ENCODE results near the gene CFP.

DNA sequence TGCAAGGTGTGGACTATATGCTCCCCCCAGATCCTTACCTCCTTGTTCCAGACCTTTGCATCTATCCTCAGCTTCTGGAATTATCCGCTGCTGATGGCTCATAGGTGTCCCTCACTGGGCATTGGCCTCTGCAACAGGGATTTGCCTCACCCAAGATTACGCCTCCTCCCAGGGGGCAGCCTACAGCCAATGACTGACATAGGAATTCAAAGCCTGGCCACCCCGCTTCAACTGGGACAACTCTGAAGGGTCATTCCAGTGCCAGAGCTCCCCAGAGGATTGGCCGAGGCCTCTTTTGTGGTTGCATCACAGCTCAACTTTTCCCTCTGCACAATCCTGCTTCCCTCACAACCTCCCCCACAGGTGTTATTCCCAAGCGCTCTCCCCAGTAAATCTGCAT, 15.1 kb downstream of the CFP start:
- TF ChIP-seq, protein P1, sequence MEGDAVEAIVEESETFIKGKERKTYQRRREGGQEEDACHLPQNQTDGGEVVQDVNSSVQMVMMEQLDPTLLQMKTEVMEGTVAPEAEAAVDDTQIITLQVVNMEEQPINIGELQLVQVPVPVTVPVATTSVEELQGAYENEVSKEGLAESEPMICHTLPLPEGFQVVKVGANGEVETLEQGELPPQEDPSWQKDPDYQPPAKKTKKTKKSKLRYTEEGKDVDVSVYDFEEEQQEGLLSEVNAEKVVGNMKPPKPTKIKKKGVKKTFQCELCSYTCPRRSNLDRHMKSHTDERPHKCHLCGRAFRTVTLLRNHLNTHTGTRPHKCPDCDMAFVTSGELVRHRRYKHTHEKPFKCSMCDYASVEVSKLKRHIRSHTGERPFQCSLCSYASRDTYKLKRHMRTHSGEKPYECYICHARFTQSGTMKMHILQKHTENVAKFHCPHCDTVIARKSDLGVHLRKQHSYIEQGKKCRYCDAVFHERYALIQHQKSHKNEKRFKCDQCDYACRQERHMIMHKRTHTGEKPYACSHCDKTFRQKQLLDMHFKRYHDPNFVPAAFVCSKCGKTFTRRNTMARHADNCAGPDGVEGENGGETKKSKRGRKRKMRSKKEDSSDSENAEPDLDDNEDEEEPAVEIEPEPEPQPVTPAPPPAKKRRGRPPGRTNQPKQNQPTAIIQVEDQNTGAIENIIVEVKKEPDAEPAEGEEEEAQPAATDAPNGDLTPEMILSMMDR (IDR thresholded peaks at IDR 0.05; ENCODE audit: poor library complexity), result no peak
- TF ChIP-seq EZH2phosphoT487 (IDR thresholded peaks at IDR 0.05; ENCODE audit: low read depth, severe bottlenecking, unreplicated experiment) (no peak), EZH2 (IDR thresholded peaks at IDR 0.05; ENCODE audit: borderline replicate concordance) (no peak)

Data from hepatocyte (in vitro differentiated cells).